HepG2 (cell line): Measurements from ENCODE around the gene PTPRQ. TPM values are rescaled to one million over a fixed set of nuclear protein-coding genes. Genes with fewer than 3 reads are reported as not detected.

Experiments used
- ATAC-seq: fragments of 200-7000 bp; cut with Tn5 transposase; 3 replicates; pipeline ENCODE4 v1.9.1; 2020; ENCODE audit warnings: mild to moderate bottlenecking, moderate library complexity
- BruUV-seq: library from RNA; stranded (reverse); fragments of 400-500 nt; replicated peaks from 2 replicates; lab custom pipeline; 2021; lab: Mats Ljungman, UMichigan
- CTCF ChIA-PET: fragments of 300-600 bp; formaldehyde crosslinking; extraction: SDS; loops from one replicate; lab custom pipeline; 2021; ENCODE audit warnings: low total read pairs, inconsistent platforms, low intra/inter-chr PET ratio; lab: Yijun Ruan, JAX
- POLR2A ChIA-PET: fragments of 350-600 bp; sonication (Branson Sonifier 250); formaldehyde crosslinking; loops from one replicate; lab custom pipeline; 2020; ENCODE audit warnings: antibody characterized with exemption, inconsistent platforms; lab: Yijun Ruan, JAX
- DNase-seq: peaks from one replicate; pipeline ENCODE4 v3.0.0-alpha.2; 2015; ENCODE audit warnings: low spot score
- FAIRE-seq: peaks from 3 replicates; lab custom pipeline; 2011; peaks lifted over from hg19 to GRCh38; lab: Jason Lieb, UNC
- H2AFZ ChIP-seq: one replicate; pipeline ENCODE4 v1.6.1; 2011; ENCODE audit warnings: low read length, inconsistent platforms
- H3K27ac ChIP-seq: fragments of 300-600 bp; 3 replicates; pipeline ENCODE4 v1.8.0; 2011; ENCODE audit warnings: mixed run types, mild to moderate bottlenecking, mixed read lengths, low read length, inconsistent platforms; ENCODE audit not compliant: insufficient read depth; ENCODE audit errors: extremely low read length
- H3K27me3 ChIP-seq, 2 experiments: fragments of 200-600 bp in 1 of 2; 2 replicates in 1 of 2; 3 replicates in 1 of 2; pipeline versions ENCODE4 v1.6.0 to v1.8.0; 2011; ENCODE audit warnings: low read length in 2 of 2, mild to moderate bottlenecking in 2 of 2, moderate library complexity in 2 of 2, inconsistent platforms in 1 of 2; ENCODE audit not compliant: insufficient read depth in 2 of 2, control insufficient read depth in 1 of 2
- H3K36me3 ChIP-seq, 2 experiments: fragments of 200-600 bp in 1 of 2; replicated peaks in 1 of 2; 2 replicates in 1 of 2; 3 replicates in 1 of 2; pipeline versions ENCODE4 v1.5.1 to v1.8.0; 2011; ENCODE audit warnings: low read length in 2 of 2, inconsistent platforms in 1 of 2; ENCODE audit not compliant: insufficient read depth in 2 of 2, control insufficient read depth in 1 of 2
- H3K4me1 ChIP-seq: 2 replicates; pipeline ENCODE4 v1.5.1; 2012; ENCODE audit warnings: low read length, inconsistent platforms; ENCODE audit not compliant: insufficient read depth
- H3K4me2 ChIP-seq: 2 replicates; pipeline ENCODE4 v1.6.0; 2011; ENCODE audit warnings: low read depth, low read length, inconsistent platforms
- H3K4me3 ChIP-seq, 3 experiments: fragments of 200-600 bp in 1 of 3; sonication (generic), shearing (Covaris generic) in 1 of 3; replicated peaks in 1 of 3; 2 replicates each; pipeline ENCODE4 v1.5.1; 2011 to 2016; ENCODE audit warnings: low read length in 3 of 3, inconsistent platforms in 2 of 3, low read depth in 2 of 3, mild to moderate bottlenecking in 2 of 3, control low read depth in 1 of 3, mixed read lengths in 1 of 3; ENCODE audit not compliant: insufficient read depth in 1 of 3
- H3K79me2 ChIP-seq: one replicate; pipeline ENCODE4 v1.6.1; 2011; ENCODE audit warnings: low read length, inconsistent platforms; ENCODE audit not compliant: insufficient read depth
- H3K9ac ChIP-seq: 2 replicates; pipeline ENCODE4 v1.6.0; 2011; ENCODE audit warnings: mild to moderate bottlenecking, low read depth, low read length, inconsistent platforms; ENCODE audit not compliant: insufficient read depth
- H3K9me3 ChIP-seq: 2 replicates; pipeline ENCODE4 v1.5.1; 2012; ENCODE audit warnings: mild to moderate bottlenecking, low read length
- H4K20me1 ChIP-seq: 2 replicates; pipeline ENCODE4 v1.6.0; 2011; ENCODE audit warnings: inconsistent platforms, mild to moderate bottlenecking, low read length, moderate library complexity; ENCODE audit not compliant: insufficient read depth
- ATF7 ChIP-seq, 2 experiments: fragments of 450-650 bp in 1 of 2; sonication (generic) in 1 of 2; formaldehyde crosslinking in 1 of 2; IDR thresholded peaks; 2 replicates each; pipeline versions ENCODE4 v1.4.0 to v1.6.1; 2016 to 2020; ENCODE audit warnings: antibody characterized with exemption in 1 of 2, mild to moderate bottlenecking in 1 of 2, missing genetic modification reagents in 1 of 2
- ATRX ChIP-seq: sonication (generic); formaldehyde crosslinking; IDR thresholded peaks from 2 replicates; pipeline ENCODE4 v1.4.0; 2020; ENCODE audit warnings: missing genetic modification reagents, borderline replicate concordance
- BHLHE40 ChIP-seq: IDR thresholded peaks from 2 replicates; pipeline ENCODE4 v1.6.1; 2011; ENCODE audit warnings: low read length, improper control_type of control experiment
- CHCHD3 ChIP-seq: sonication (generic); formaldehyde crosslinking; IDR thresholded peaks from 2 replicates; pipeline ENCODE4 v1.8.0; 2022; ENCODE audit warnings: mild to moderate bottlenecking, missing genetic modification reagents, moderate library complexity
- FOXJ3 ChIP-seq: sonication (generic); formaldehyde crosslinking; IDR thresholded peaks from 2 replicates; pipeline ENCODE4 v1.4.0; 2020; ENCODE audit warnings: missing genetic modification reagents, mild to moderate bottlenecking, borderline replicate concordance
- KDM1A ChIP-seq: IDR thresholded peaks from 2 replicates; pipeline ENCODE4 v1.6.1; 2016; ENCODE audit warnings: missing compliant biosample characterization
- PHF20 ChIP-seq: sonication (generic); formaldehyde crosslinking; IDR thresholded peaks from 2 replicates; pipeline ENCODE4 v1.5.0; 2020; ENCODE audit warnings: mild to moderate bottlenecking, missing genetic modification reagents
- POGZ ChIP-seq: sonication (generic); formaldehyde crosslinking; IDR thresholded peaks from 2 replicates; pipeline ENCODE4 v1.4.0; 2020; ENCODE audit warnings: mild to moderate bottlenecking, missing genetic modification reagents
- POLR2AphosphoS2 ChIP-seq: IDR thresholded peaks from 2 replicates; pipeline ENCODE4 v1.6.1; 2011; ENCODE audit warnings: low read depth, low read length, improper control_type of control experiment
- SNAPC5 ChIP-seq: sonication (generic); formaldehyde crosslinking; IDR thresholded peaks from 2 replicates; pipeline ENCODE4 v1.8.1; 2023; ENCODE audit warnings: mild to moderate bottlenecking, missing genetic modification reagents, borderline replicate concordance
- SP1 ChIP-seq, 2 experiments: fragments of 450-650 bp in 1 of 2; sonication (generic) in 1 of 2; formaldehyde crosslinking in 1 of 2; IDR thresholded peaks; 2 replicates each; pipeline versions ENCODE4 v1.4.0 to v1.6.1; 2016 to 2020; ENCODE audit warnings: missing genetic modification reagents in 1 of 2
- SP2 ChIP-seq: sonication (generic); formaldehyde crosslinking; IDR thresholded peaks from 2 replicates; pipeline ENCODE4 v1.5.1; 2020; ENCODE audit warnings: mild to moderate bottlenecking, missing genetic modification reagents
- ZFYVE20 ChIP-seq: sonication (generic); formaldehyde crosslinking; IDR thresholded peaks from 2 replicates; pipeline ENCODE4 v1.8.0; 2023; ENCODE audit warnings: low read depth, mild to moderate bottlenecking, moderate library complexity, missing genetic modification reagents, borderline replicate concordance
- ZMYM3 ChIP-seq: sonication (generic); formaldehyde crosslinking; IDR thresholded peaks from 2 replicates; pipeline ENCODE4 v1.5.1; 2020; ENCODE audit warnings: mild to moderate bottlenecking, missing genetic modification reagents
- ZNF136 ChIP-seq: sonication (generic); formaldehyde crosslinking; IDR thresholded peaks from 2 replicates; pipeline ENCODE4 v1.8.1; 2022; ENCODE audit warnings: low read depth, mild to moderate bottlenecking, moderate library complexity, missing genetic modification reagents
- ZNF260 ChIP-seq: sonication (generic); formaldehyde crosslinking; IDR thresholded peaks from 2 replicates; pipeline ENCODE4 v1.4.0; 2020; ENCODE audit warnings: missing genetic modification reagents, low read depth, mild to moderate bottlenecking, borderline replicate concordance
- ZNF34 ChIP-seq: sonication (generic); formaldehyde crosslinking; IDR thresholded peaks from 2 replicates; pipeline ENCODE4 v1.4.0; 2020; ENCODE audit warnings: mild to moderate bottlenecking, missing genetic modification reagents, borderline replicate concordance
- ZNF672 ChIP-seq: sonication (generic); formaldehyde crosslinking; IDR thresholded peaks from 2 replicates; pipeline ENCODE4 v1.8.1; 2022; ENCODE audit warnings: missing genetic modification reagents
- WGBS: methylation state at CpG from one replicate; pipeline ENCODE4 v1.1.6; 2017; ENCODE audit warnings: low lambda C conversion rate; 5-methylcytosine and 5-hydroxymethylcytosine counted together
- in situ Hi-C: cut with HindIII; loops from 2 replicates; pipeline ENCODE4 v1.10.0; 2017; ENCODE audit warnings: low pct_unique_long_range_greater_than_20kb; ENCODE audit not compliant: extremely low pct_ligation_motif_present
- intact Hi-C: fragments of 100-400 bp; cut with micrococcal nuclease; formaldehyde crosslinking; loops from one replicate; pipeline ENCODE4 v1.10.0; 2022; ENCODE audit not compliant: unreplicated experiment
- polyA plus RNA-seq, 8 experiments: library from polyadenylated mRNA; depleted of rRNA in 3 of 8; stranded (reverse) in 7 of 8; unstranded in 1 of 8; fragments of >200 nt; fragmentation: Illumina TruSeq in 4 of 8; extraction: Trizol in 4 of 8; gene quantifications; 2 replicates each; pipeline versions ENCODE4 v1.2.1 to v1.2.3, GENCODE V29; 2011 to 2016; ENCODE audit warnings: low read depth in 4 of 8, missing spikeins in 1 of 8, mixed read lengths in 1 of 8; ENCODE audit not compliant: insufficient read depth in 1 of 8
- total RNA-seq, 5 experiments: library from RNA; depleted of rRNA; stranded (reverse); fragments of >200 nt; fragmentation: Illumina TruSeq; extraction: Trizol; gene quantifications; 2 replicates each; pipeline ENCODE4 v1.2.3, GENCODE V29; 2016; ENCODE audit warnings: low read depth in 1 of 5

Gene PTPRQ
- total and polyA plus RNA-seq, 2 of the 13 experiments (the other 11 are each of a cell fraction or from before 2014, with no cell fraction given), result not detected

DNA sequence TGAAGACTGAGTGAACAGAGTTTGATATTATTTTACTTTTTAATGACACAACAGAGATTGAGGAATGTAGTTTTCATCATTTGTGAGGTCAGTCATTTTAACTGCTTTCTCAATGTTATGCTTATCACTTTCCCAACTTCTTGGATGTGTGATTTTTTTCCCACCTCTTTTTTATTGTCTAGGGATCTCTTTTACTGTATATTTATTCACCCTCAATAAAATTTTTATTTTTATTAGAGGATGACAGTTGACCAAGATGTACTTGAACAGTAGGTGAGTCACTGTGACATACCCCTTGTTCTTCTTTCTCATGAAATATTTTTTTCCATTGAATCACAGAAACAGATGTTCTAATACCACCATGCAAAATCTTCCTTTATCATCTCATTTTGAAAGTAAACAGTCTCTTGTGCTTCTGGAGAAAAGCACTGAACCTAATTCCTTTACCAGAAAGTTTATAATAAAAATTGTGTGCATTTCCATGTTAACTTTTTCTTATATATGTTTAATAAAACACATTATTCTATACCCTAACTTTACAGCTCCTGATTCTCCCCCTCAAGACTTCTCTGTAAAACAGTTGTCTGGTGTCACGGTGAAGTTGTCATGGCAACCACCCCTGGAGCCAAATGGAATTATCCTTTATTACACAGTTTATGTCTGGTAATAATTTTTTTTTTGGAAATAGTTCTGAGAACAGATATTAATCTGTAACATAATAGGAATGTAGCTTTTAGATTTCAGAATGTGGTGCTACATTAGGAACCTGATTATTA, 65.9 kb downstream of the PTPRQ start:
- in situ Hi-C loops, result no loop called here
- POLR2A ChIA-PET, result no interaction called here
- no peak overlapping the region for H3K4me3 ChIP-seq
- H3K36me3 ChIP-seq, result no peaks in the 10 kb centered on the region
- FAIRE-seq (no peak), ATAC-seq (no peak), DNase-seq (no peak)
- no peaks in the 10 kb centered on the region for H3K79me2 ChIP-seq
- H3K4me1 ChIP-seq, result no peaks in the 10 kb centered on the region
- H3K9me3 ChIP-seq, result no peaks in the 10 kb centered on the region
- H3K4me2 ChIP-seq, result no peak overlapping the region
- CTCF ChIA-PET, result no interaction called here
- TF ChIP-seq BHLHE40, result no peak
- no peak for TF ChIP-seq ZNF260 (CRISPR knock-in tag)
- TF ChIP-seq FOXJ3 (CRISPR knock-in tag), result no peak
- no peak for TF ChIP-seq SNAPC5
- no peak for TF ChIP-seq KDM1A (CRISPR knock-in tag)
- TF ChIP-seq ZFYVE20 (CRISPR knock-in tag), result no peak
- TF ChIP-seq ATRX (CRISPR knock-in tag), result no peak
- TF ChIP-seq SP2 (CRISPR knock-in tag), result no peak
- no peak for TF ChIP-seq ATF7 (IDR thresholded peaks at IDR 0.05)
- no peak for TF ChIP-seq ATF7 (CRISPR knock-in tag; IDR thresholded peaks at IDR 0.05)
- no peak for TF ChIP-seq ZNF136
- no peak for TF ChIP-seq POLR2AphosphoS2
- TF ChIP-seq PHF20 (CRISPR knock-in tag), result no peak
- no peak for TF ChIP-seq ZMYM3
- TF ChIP-seq CHCHD3 (CRISPR knock-in tag), result no peak
- TF ChIP-seq ZNF672 (CRISPR knock-in tag), result no peak
- no peak for TF ChIP-seq SP1 (IDR thresholded peaks at IDR 0.05)
- TF ChIP-seq SP1 (CRISPR knock-in tag; IDR thresholded peaks at IDR 0.05), result no peak
- TF ChIP-seq ZNF34 (CRISPR knock-in tag), result no peak
- TF ChIP-seq POGZ (CRISPR knock-in tag), result no peak
- H3K27me3 ChIP-seq, result no peaks in the 10 kb centered on the region
- no TSS peak for BruUV-seq
- 18% methylated on average over 1 of the region's 1 CpG for WGBS
- H2AFZ ChIP-seq, result no peak overlapping the region
- no peak overlapping the region for H3K9ac ChIP-seq
- intact Hi-C loops, result no loop called here
- H3K27ac ChIP-seq, result no peak overlapping the region
- H4K20me1 ChIP-seq, result no peaks in the 10 kb centered on the region
